Measurements from ENCODE around the gene SESN3. TPM values are rescaled to one million over a fixed set of nuclear protein-coding genes. Genes with fewer than 3 reads are reported as not detected.

The SESN3 gene
- polyA plus RNA-seq, 1 of the 3 experiments (the other 2 are of a cell fraction) = 1.7 TPM

- no peak for TF ChIP-seq USF2 (IDR thresholded peaks at IDR 0.05; ENCODE audit: borderline replicate concordance, low read depth, low read length)
- TF ChIP-seq TAF1 (IDR thresholded peaks at IDR 0.05; ENCODE audit: borderline replicate concordance, low read depth, low read length) = no peak
- TF ChIP-seq NFIC (IDR thresholded peaks at IDR 0.05; ENCODE audit: borderline replicate concordance) = no peak
- no peak for TF ChIP-seq REST (IDR thresholded peaks at IDR 0.05; ENCODE audit: low read depth, low read length)
- no peak for TF ChIP-seq MEF2A (IDR thresholded peaks at IDR 0.05; ENCODE audit: borderline replicate concordance, low read depth)
- no peak for TF ChIP-seq CTCF (IDR thresholded peaks at IDR 0.05)
- TF ChIP-seq YY1 (IDR thresholded peaks at IDR 0.05; ENCODE audit: low read depth) = no peak
- TF ChIP-seq ZBTB33 (IDR thresholded peaks at IDR 0.05; ENCODE audit: borderline replicate concordance, low read depth) = no peak
- no peak for TF ChIP-seq SIN3A (IDR thresholded peaks at IDR 0.05; ENCODE audit: borderline replicate concordance, low read depth, low read length)
- TF ChIP-seq FOXM1 (IDR thresholded peaks at IDR 0.05; ENCODE audit: low read depth) = no peak
- no peak for TF ChIP-seq JUND (IDR thresholded peaks at IDR 0.05)
- no peak for TF ChIP-seq MXI1 (IDR thresholded peaks at IDR 0.05; ENCODE audit: low read depth, low read length)
Observed at GRCh38 chr11:95155385-95155784, 75.6 kb downstream of the SESN3 start.

More at GRCh38 chr11:95155385-95155784, 75.6 kb downstream of the SESN3 start:
- Histone ChIP-seq H3K4me1 (ENCODE audit: control insufficient read depth in 1 of 2, insufficient read depth in 2 of 2, low read depth in 1 of 2, low read length in 1 of 2) (no peaks in the 10 kb centered on the region), H3K27me3 (ENCODE audit: insufficient read depth) (no peaks in the 10 kb centered on the region), H2AFZ (ENCODE audit: low read depth) (no peak overlapping the region), H3K36me3 (replicated peaks in 1 of 2; ENCODE audit: control insufficient read depth in 1 of 2, insufficient read depth in 2 of 2, low read length in 1 of 2) (no peaks in the 10 kb centered on the region), H3K27ac (ENCODE audit: low read depth in 2 of 2, low read length in 1 of 2) (no peak overlapping the region), H3K79me2 (ENCODE audit: insufficient read depth) (no peaks in the 10 kb centered on the region), H3K9me2 (no peaks in the 10 kb centered on the region), H3K4me2 (no peak overlapping the region), H3K4me3 (ENCODE audit: low read depth in 2 of 2, low read length in 1 of 2) (no peak overlapping the region), H3K9ac (no peak overlapping the region), H3F3A (replicated peaks; ENCODE audit: insufficient read depth) (peaks cover 4% of the 10 kb centered on the region), H3K9me3 (no peaks in the 10 kb centered on the region), H4K20me1 (ENCODE audit: insufficient read depth) (no peaks in the 10 kb centered on the region)
- ChIA-PET POLR2A (no interaction called here), CTCF (interaction anchor here (0.7 to 9.4 kb wide), 20 partner anchors 10 to 635 kb away, joined by 3 to 159 read pairs (median 5); partner anchors contain the start of genes CEP57 and FAM76B)
- no peak for DNase-seq
- 95% methylated on average over 4 of the region's 4 CpGs for WGBS (ENCODE audit: low lambda C conversion rate)

All from SK-N-SH (cell line).